Measurements from ENCODE around the gene CITED1.
"Not testable (repeated sequence)": the region's sequence is repeated elsewhere in the genome, so short reads cannot be mapped to it uniquely, and the experiment has no call there.

Gene CITED1

DNA sequence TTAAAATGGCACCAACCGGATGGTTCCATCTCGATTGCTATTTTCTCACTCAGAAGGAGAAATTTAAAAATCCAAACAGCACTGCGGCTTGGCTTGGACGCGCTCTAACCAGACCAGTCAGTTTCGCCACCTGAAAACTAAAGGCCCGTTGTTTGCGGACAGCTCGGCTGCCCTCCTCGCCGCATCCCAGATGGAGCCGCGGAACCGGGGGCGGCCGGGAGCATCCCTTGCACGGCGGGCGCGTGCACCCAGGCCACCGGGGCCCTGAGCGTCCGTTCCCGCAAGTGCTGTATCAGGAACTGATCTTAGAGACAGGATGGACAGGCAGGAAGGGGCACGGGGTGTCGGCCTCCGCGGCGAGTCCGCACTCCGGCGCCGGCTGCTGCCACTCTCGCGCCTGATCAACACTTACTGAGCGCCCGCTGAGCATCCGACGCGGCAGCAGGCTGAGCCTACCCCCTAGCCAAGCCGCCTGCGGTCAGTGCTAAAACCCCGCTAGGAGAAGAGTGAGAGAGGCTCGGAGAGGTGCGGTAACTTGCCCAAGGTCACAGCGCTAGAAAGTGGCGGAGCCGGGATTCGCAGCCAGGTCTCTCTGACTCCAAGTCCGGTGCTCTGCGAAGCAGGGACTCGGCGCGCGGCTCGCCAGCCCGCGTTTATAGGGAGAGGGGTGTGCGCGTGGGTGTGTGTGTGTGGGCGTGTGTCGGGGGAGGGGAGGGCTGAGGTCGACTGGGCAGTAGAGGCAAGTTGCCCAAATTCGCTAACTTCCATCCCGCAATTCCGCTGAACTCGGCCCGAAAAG, at the start of gene CITED1:
Gene CITED1, minus strand, starts transcription at position 629 of the 799 bp plus-strand sequence. CDS start 3,045 bp downstream, outside the sequence.
- DNase-seq (ENCODE audit: low read depth) = no peak

GRCh38 chrX:72352786-72353185, 47.1 kb upstream of the CITED1 start:
- no peak for DNase-seq (ENCODE audit: low read depth)

DNA sequence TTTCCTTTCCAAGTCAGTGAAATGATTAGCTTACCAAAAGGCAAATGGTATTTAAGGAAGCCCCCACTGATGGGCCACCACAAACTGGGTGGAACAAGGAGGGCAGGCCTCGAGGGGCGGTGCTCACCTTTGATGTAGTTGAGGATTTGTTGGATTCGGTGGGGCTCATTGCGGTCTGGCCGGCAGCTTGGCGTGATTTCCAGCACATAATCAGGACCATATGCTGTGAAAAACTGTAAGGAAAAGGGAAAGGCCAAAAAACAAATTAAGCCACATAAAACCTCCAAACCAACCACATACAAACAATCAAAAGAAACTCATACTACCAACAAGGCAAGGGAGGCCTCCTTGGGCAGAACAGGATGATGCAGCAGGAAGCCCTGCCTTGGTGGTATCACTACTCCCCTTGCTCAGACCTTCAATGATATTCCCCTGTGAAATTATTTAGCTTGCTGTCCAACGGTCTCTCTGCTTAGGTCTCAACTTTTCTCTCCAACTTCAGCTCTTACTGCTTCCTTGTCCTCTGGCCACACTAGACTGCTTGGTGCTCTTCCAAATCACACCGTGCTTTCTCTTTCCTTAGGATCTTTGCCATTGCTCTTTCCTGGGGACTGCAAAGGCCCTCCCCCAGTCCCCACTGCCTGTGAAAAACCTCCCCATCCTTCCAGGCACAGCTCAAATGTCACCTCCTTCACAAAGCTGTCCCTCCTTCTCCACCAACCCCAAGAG, 46.1 kb upstream of the CITED1 start:
- DNase-seq (ENCODE audit: low read depth) = no peak

DNA sequence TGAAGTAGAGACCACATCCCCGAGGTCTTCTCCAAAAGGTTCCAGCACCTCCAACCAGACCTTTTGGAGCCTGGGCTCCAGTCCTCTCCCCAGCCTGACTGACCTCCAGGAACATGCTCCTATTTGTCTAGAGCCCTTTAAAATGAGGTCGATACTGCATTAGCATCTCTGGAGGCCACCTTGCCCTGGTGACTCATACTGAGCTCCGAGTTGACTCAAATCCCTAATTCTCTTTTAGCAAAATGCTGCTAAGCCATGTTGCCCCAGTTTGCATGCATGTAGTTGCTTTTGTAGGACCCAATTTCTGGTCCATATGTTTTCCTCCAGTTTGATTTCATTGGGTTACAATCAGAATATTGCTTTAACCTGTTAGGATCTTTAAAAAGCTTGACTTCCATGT, 43.5 kb upstream of the CITED1 start:
- no peak for DNase-seq (ENCODE audit: low read depth)

- DNase-seq (ENCODE audit: low read depth) = no peak
These were observed 42.7 kb upstream of the CITED1 start for GRCh38 chrX:72348247-72348979.

GRCh38 chrX:72347366-72347765, 41.7 kb upstream of the CITED1 start:
- no peak for DNase-seq (ENCODE audit: low read depth)

DNA sequence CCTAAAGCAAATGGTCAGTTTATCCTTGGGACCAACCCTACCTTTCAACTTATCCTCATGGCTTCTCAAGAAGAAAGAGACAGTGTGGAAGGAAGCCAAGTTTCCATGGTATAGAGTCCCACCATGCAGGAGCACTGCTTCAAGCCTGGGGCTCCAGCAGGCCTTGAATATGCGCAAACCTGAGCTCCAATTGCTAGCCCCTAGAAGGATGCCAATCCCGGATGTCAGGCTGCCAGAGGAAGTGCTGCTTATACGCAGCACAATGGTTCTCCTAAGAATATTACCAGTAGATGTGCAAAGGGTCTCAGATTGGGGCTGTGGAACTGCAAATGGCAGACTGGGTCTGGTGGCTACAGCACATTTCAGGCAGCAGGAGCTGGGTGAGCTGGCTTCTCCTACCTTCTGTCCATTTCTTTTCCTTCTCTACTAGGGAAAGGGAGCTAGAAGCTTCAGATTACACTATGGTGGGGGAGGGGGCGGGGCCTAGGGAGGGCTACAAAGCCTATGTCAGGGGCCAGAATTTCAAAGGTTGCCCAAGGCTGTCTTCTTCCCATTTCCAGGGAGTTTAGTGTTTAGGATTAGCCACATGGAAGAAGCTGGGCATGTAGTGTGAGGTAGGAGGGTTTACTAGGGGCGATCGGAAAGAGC, 40.7 kb upstream of the CITED1 start:
- no peak for DNase-seq (ENCODE audit: low read depth)

DNA sequence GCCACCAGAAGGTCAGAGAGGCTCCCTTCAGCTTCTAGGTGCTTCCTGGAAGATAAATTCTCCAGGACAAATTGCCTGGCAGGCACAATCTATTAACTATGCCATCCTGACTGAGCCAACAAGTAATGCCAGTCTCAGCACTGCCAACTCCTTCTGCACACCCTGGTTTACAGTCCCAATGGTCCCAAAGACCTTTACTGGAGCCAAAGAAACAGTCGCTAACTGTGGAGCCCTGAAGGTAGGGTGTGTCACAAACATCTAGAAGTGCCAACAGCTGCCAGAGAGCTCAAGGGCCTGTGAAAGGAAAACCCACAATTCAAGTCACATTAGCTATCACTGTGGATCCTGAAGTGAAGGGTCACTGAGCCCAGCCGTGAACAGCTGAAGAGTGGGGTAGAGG, 34.9 kb upstream of the CITED1 start:
- no peak for DNase-seq (ENCODE audit: low read depth)

DNA sequence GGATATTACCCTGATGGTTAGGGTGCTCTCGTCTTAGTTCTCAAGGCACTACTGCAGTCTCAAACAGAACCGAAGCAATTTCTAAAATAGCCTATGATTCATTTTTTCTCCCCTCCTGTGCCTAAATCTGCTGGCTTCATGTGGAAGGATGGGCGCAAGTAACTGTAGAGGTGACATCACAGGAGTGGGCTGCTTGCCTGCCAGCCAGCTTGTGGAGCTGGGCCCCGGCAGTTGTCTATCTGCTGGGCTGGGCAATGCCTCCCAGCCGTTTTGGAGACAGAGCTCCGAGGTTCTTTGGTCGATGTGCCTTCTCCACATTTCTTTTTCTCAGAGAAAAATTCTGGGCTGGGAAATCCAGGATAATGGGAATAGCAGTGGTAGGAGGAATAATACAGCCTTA, 34.3 kb upstream of the CITED1 start:
- DNase-seq (ENCODE audit: low read depth) = no peak

DNA sequence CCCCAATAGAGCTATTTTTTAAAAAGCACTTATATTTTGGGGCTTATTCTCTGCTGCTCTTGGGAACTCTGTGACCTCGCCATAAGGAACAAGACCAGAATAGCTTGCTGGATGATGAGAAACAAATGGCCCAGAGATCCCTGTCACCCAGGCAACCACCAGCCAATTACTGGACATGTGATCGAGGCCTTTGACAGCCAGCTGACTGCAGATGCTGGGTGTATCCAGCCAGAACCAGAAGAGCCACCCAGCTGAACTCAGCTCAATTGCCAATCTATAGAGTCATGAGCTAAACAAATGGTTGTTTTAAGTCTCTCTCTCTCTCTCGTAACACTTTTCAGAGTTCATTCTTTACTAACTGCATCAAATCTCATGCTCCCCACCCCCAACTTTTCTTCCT, 24.4 kb upstream of the CITED1 start:
- DNase-seq (ENCODE audit: low read depth) = no peak

DNA sequence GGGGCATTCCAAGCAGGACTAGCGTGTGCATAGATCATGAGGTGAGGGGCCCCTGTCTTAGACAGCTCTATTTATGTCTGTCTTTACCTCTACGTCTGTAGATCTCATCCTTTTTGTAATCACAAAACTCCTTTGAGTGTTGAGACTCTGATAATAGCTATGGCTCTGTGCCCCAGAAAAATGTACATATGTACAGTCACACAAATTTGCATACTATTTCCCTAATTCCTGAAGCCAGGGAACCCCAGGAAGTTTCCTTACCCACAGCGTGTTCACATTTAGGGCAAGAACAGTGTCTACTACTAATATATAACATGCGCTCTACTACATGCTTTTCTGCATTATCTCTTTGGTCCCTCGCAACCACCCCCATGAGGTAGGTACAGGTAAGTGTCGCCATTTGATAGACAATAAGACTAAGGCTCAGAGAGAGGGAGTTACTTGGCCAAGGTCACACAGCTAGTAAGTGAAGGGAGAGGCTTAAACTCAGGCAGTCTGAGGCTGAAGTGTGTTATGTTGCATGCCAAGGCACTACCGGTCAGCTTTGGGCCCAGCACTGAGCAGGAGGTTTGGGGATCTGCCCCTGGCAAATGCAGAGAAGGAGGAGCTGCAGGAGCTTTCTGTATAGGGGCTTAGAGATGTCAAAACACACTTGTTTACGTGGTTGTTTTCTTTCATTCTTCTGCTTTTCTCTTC, 21.0 kb upstream of the CITED1 start:
- DNase-seq (ENCODE audit: low read depth) = no peak

DNA sequence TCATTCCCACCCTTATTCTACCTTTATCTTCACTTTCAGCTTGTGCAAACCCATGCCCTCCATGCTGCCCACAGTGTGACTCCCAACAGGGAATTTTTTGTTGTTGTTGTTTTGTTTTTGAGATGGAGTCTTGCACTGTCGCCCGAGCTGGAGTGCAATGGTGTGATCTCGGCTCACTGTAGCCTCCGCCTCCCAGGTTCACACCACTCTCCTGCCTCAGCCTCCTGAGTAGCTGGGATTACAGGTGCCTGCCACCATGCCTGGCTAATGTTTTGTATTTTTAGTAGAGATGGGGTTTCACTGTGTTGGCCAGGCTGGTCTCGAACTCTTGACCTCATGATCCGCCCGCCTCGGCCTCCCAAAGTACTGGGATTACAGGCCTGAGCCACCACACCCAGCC, 13.9 kb upstream of the CITED1 start:
- not testable (repeated sequence) for DNase-seq (ENCODE audit: low read depth)

DNA sequence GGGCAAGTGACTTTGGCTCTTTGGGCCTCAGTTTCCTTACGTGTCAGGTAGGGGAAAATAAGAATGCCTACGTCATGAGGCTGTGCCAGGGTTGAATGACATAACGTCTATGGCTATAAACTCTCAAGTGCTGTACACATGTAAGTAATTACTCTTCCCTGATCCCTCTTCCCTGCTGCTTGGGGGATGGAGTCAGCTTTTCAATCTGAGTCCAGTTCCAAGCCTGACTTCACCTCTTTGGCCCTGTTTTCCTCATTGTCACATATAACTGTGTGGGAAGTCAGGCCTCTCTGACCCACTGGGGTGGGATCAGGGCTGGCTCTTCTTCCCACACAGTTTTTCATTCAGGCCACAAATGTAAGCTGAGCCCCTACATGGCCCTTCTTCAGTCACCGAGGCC, 11.4 kb upstream of the CITED1 start:
- DNase-seq (ENCODE audit: low read depth) = no peak

DNA sequence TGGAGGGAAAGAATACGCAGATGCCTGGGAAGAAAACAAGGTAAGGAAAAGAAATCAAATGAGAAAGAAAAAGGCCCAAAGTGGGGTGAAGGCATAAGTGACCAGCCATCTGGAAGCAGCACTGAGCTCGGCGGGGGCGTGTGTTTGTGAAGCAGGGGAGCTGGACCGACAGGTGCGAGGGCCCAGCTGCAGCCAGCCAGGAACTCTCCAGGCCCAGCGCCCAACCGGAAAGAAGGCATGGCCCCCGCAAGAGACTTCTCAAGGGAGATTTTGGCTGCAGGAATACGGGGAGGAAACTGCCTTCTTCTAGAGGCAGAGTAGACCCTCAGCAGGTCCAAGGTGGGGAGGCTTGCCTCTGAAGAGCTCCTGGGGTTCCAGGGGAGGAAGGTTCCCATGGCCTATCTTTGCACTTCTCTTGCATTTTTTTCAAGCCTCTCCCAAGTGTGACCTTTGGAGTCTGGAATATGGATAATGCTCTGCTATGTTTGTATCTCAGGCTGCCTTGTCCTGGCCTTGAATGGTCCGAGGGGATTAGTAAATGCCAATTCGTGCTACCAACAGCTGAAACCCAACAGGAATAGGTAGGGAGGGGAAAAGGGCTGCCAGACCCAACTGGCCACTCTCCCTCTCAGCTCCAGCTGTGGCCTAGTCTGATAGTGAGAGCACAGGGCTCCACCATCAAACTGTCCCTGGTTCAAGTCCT, 10.8 kb upstream of the CITED1 start:
- DNase-seq (ENCODE audit: low read depth) = no peak

DNA sequence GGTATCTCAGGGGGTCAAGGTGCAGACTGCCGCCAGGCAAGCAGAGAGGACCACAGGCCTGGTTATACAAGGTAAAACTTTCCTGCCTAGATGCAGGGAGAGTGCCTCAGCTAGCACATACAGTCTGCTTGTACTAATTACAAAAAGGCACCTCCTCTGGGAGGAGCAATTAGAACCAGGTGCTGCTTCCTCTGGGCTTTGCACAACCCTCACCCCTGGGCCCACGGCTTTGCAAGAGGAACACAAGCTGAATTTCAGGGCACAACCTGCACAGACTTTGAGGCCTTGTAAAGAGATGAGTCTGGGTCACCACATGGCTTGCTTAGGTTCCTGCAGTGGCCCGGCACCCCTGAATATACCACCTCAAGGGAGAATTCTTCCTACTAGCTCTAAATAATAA, 9.2 kb upstream of the CITED1 start:
- no peak for DNase-seq (ENCODE audit: low read depth)

DNA sequence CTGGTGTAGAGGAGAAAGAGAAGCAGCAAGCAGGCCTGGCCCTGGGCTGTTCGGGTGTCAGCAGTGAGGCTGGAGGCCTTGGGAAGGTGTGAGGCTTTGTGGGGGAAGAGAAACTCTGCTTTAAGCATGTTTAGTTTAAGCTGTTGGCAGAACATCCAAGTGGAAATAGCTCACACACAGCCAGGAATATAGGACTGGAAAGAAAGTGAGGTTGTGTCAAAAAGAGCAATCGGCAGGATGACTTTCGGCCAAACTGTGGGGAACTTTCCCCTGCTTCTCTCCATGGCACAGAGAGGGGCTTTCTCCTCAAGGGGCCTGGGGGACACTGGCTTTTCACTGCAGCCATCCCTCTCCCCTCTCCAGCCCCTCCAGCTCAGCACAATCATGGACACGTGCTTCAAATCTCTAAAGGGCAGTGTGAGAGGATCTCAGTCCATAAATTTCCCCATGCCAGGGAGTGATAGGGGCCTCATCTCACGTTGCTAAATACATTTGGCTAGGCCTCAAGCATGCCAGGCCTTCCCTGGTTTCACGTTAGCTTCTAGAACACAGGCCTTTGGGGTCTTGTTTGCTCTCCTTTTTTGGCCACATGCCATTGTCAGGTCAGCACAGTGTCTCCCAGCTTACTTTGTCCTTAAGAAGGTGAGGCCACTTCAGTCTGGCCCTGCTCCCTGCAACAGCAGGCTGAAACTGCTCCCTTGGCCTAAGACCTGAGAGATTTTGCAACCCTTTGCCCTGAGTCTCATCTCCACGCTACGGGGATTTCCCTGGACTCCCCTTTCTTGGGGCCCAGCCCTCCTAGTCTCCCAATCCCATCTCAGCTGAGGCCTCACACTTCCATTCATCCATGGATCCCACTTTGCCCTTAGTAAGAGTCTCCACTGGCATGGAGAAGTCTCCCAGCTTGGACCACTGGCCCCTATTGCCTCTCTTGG, 8.3 kb upstream of the CITED1 start:
- no peak for DNase-seq (ENCODE audit: low read depth)

GRCh38 chrX:72312311-72312940, 6.7 kb upstream of the CITED1 start:
- DNase-seq (ENCODE audit: low read depth) = no peak

GRCh38 chrX:72309297-72310071, 3.8 kb upstream of the CITED1 start:
- no peak for DNase-seq (ENCODE audit: low read depth)
